HG03139 (cell line): Measurements from ENCODE around the gene FAM234B.

ENCODE experiments used
- ATAC-seq: cut with Tn5 transposase; IDR thresholded peaks from one replicate; pipeline ENCODE4 v1.9.1; 2021; ENCODE audit not compliant: unreplicated experiment

FAM234B gene

DNA sequence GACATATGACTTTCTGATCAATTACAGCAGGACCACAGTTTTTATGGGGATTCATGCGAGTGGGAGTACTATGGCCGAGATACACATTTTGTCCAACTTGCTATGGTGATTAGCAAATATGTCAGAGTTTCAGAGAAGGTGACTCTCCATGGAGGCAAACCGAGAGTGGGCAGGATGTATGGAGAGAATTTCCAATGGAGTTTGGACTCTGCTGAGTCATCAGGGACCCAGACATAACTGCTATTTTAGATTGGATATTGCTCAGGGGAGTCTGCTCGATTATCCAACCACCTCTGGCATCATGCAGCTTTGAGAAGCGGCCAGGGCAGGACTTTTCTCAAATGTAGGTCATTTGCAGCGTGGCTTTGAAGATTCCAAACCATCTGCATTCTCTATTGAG lies 68.8 kb downstream of the FAM234B start:
- no peak for ATAC-seq

DNA sequence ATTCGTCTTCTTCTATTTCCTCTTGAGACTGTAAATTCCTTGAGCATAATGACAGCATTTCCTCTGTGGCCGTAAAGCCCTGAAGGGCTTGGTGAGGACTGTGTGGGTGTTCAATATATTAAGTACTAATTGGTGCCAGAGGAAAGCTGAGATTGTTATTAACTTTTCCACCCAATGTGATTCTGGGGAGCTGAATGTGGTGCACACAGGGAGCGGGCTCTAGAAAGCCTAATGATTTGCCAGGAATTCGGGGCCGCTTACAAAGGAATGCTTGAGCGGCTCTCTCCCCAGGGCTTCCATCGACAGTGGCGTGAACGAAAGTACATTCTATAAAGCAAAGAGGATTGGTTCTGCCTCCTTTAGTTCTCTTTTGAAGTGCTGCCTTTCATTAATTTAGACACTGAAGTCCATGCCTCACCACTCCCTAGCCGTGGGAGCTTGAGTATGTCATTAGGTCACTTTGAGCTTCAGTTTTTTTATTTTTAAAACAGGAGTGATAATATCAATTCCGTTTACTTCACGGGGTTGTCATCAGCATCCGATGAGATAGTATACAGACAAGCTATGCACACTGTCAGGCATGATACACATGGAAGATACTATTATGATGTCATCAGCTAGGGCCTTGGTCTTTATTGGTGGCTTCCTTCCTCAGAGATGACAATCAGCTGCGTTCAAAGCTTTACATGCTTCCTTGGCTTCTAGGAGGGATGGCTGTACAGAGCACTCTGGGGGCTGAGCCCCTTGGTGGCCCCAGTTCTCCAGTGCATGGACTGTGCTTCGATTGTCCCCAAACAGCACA lies 70.3 kb downstream of the FAM234B start:
- no peak for ATAC-seq

DNA sequence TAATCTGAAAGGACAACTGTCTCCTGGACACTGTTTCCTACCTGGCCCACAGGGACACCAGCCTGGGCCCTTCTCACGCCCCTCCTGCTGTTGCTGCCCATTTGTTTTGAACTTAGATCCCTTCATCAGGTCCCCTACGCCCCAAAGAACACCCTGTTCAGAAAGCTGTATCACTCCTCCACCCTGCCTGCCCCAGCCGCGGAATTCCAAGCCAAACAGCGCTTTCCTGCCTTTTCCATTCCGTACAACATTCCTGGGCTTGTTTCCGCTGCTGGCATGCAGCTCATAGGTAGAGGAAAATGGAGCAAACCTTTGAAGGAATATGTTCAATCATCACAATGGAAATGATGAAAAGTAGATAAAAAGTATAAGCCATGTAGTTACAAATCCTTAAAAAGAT lies 72.1 kb downstream of the FAM234B start:
- ATAC-seq, result no peak

DNA sequence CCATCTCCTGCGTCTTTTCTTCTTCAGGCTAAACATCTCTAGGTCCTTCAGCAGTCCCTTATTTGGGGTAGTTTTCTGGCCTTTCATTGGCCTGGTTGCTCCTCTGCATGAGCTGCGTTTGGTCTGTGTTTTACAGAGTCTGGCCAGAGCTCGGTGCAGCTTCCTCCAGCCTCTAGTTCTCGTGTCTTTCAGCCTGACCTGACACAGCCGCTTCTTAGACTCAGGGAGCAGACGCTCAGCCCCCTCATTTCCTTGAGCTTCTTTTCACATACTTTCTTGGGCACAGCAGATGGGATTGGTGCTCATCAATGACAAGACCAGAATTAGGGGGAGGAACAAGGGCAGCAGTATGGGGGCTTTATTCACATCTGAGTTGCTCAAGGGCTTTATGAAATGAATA lies 72.8 kb downstream of the FAM234B start:
- no peak for ATAC-seq

DNA sequence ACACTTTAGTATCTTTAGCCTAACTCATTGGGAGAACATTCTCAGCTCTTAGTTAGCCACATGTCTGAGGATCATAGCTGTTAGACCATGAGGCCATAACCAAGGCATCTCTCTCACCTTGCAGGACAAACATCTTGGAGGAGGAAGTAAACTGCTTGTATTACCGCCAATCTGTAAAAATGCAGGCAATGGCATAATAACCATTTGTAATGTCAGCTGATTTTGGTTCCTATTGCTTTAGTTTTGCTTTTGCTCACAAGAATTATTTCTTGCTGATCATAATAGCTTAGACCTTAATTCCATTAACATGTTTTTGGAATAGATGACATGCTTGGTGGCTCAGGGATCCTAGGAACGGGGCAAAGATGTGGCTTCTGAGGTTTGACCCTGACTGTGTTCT lies 75.6 kb downstream of the FAM234B start:
- no peak for ATAC-seq

DNA sequence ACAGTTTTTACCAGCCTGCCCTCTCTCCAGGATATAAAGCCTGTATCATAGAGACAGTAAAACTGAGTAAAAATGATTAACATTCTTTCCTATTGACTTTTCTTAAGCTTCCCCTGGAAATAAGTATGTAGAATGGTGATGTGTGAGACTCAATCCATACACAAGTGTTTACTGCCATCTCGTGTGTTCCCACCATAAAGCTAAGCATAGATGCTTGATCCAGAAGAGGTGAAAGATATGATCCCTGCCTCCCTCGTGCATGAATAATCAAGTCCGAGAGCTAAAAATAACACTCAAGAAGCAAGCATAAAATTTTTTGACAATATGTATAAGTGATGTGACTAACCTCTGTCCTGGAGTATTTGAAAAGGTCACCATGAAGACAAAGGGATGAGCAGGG lies 76.2 kb downstream of the FAM234B start:
- no peak for ATAC-seq

DNA sequence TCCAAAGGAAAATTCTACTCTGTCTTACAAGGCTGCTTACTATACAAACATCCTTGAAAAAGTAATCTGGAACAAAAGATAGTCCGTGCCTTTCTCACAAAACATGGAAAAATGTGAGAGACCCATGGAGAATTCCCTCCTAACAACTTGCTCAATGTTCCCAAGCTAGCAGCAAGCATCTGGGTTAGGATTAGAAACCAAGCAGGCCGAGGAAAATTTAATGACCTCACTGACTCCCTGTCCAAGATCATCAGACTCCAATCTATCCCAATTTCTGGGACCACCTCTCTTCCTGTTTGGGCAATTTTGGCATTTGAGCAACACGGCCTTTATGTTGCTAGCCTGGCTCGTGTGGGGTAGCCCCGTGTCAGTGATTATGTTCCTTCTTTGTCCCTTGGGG lies 77.4 kb downstream of the FAM234B start:
- ATAC-seq, result no peak

DNA sequence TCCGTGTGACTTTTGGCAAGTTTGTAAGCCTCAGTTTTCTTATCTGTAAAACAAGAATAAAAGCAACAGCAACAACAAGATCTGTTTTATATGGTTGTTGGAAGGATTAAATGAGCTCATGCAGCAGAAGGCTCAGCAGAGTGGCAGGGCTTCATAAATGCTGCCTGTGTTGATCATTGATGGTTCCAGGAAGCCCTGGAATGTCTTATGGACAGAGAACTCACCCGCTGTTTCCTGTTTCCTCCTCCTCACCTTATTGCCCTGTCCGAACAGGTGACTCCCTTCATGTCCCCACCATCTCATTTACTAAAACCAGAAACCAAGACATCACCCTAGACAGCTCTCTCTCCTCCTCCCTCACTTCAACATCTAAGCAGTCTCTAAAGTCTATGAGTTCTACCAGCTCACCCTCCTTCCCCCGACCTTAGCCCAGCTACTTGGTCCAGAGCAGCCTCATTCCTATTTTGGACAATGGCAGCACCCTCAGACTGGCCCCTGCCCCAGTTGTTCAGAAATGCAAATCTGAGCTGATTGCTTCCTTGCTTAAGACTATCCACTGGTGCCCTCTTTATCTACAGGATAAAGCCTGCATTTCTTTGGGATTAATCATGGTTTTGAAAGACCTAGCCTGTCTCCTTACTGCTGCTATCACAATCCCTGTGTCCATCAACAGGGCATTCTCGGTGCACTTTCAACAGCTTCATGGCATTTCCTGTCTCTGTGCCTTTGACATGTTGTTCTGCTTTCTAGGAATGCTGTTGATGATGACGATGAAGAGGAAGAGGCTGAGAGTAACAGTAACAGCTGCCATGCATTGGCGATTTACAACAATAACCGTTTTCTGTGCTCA lies 80.7 kb downstream of the FAM234B start:
- ATAC-seq, result no peak

DNA sequence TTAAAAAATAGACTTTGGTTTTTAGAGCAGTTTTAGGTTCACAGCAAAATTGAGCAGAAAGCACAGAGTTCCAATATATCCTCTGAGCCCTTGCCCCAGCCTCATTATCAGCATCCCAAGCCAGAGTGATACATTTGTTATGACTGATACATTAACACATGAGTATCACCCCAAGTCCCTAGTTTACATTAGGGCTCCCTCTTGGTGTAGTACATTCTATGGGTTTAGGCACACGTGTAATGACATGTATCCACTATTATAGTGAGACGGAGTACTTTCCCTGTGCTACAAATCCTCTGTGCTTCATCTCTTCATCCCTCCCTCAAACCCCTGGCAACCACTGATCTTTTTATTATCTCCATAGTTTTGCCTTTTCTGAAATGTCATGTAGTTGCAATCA lies 81.8 kb downstream of the FAM234B start:
- no peak for ATAC-seq

DNA sequence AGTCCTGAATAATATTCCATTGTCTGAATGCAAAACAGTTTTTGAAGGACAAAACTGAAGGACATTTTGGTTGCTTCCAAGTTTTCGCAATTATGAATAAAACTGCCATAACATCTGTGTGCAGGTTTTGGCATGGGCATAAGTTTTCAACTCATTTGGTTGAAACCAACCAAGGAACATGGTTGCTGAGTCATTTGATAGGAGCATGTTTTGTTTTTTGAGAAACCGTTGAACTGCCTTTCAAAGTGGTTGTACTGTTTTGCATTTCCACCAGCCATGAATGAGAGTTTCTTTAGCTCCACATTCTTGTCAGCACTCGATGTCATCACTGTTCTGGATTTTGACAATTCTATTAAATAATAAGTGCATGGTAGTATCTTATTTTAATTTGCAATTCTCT lies 82.3 kb downstream of the FAM234B start:
- no peak for ATAC-seq

DNA sequence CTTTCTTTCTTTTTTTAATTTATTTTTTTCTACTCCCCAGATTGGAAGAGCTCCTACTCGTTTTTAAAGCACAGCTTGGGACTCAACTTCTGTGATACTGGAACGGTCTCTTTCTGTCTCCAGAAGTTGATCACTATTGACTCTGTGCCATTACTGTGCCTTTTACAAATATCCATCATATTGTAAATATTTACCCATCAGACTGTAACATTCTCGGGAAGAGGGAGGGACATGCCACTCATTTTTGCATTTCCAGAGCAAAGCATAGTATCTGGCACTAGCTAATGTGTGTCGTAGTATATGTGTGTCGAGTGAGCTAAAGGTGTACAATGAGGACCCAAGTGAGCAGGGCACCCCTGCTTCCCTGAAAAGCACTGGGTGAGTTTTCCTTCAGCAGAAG lies 83.3 kb downstream of the FAM234B start:
- no peak for ATAC-seq

DNA sequence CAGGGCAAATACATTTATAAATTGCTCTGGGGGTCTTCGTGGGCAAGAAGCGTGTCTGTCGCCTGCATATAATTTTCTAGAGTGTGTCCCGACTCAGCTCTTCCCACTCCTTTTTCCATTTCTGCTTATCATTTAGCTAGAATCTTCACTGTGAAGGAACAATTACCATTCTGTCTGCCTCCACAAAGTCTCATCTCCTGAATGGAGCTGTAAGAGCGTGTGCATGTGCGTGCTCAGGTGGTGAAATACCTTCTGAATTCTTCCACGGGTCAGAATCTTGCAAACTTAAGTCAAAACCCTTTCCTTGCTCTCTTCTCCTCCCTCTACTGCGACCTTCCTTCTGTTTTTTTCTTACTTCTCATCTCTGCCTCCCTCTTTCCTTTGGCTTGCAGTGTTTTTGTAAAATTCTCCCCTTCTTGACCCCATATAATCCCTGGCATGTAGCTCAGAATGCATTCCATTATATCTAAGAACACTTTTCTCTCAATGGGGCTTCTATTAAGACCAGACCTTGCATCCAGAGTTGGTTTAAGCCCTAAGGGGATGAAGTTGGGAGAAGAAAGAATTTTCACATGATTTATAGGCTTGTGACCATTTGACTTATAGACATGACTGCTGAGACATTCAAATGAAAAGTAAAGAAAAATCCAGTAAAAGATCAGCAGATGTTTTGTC lies 84.2 kb downstream of the FAM234B start:
- no peak for ATAC-seq

DNA sequence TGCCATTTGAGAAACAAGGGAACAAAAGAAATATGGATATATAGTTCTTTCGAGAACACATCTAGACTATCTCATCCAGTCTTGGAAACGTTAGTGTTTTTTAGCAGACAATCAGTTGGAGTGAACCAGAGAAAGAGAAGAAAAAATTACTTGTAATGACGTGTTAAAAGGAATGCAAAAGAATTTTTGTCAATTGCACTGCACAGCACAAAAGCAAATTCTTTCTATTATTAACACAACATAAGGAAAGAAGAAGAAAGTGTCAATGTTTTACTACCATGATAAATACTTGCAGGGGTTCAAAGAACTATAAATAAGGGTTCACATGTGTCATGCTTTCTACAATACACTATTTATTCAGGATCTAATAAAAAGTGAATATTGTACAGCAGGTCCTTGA lies 86.8 kb downstream of the FAM234B start:
- ATAC-seq, result no peak
